A549 (cell line): ENCODE data around the gene GBX2. TPM values are rescaled to one million over a fixed set of nuclear protein-coding genes. Genes with fewer than 3 reads are reported as not detected.

Experiments used
- ATAC-seq, 2 experiments: fragments of 200-7000 bp in 1 of 2; fragments of >200 bp in 1 of 2; cut with Nextera tagmentation in 1 of 2; cut with Tn5 transposase in 1 of 2; 3 replicates each; pipeline versions ENCODE4 v1.8.0 to v1.9.1; 2018 to 2020; ENCODE audit warnings: mild to moderate bottlenecking in 1 of 2, moderate library complexity in 1 of 2
- CTCF ChIA-PET: fragments of 300-600 bp; sonication (Branson Sonifier 250); formaldehyde crosslinking; extraction: SDS; loops from one replicate; lab custom pipeline; 2021; ENCODE audit warnings: antibody characterized with exemption, inconsistent platforms; lab: Yijun Ruan, JAX
- POLR2A ChIA-PET: fragments of 350-600 bp; formaldehyde crosslinking; extraction: SDS; loops from one replicate; lab custom pipeline; 2021; ENCODE audit warnings: antibody characterized with exemption, inconsistent platforms; lab: Yijun Ruan, JAX
- DNase-seq, 2 experiments: peaks; one replicate each; pipeline versions ENCODE4 v3.0.0 to v3.0.0-alpha.2; 2011 to 2016; ENCODE audit warnings: low read depth in 1 of 2, low spot score in 1 of 2
- FAIRE-seq: peaks from 2 replicates; lab custom pipeline; 2011; peaks lifted over from hg19 to GRCh38; lab: Jason Lieb, UNC
- H3K27ac ChIP-seq, 2 experiments: fragments of >200 bp; sonication (Bioruptor Twin); formaldehyde crosslinking; 3 replicates each; pipeline ENCODE4 v1.5.1; 2016 to 2017
- H3K4me1 ChIP-seq: fragments of >200 bp; sonication (Bioruptor Twin); formaldehyde crosslinking; 3 replicates; pipeline ENCODE4 v1.6.1; 2016
- H3K4me2 ChIP-seq: fragments of >200 bp; sonication (Bioruptor Twin); formaldehyde crosslinking; 3 replicates; pipeline ENCODE4 v1.6.1; 2016
- H3K4me3 ChIP-seq: fragments of >200 bp; sonication (Bioruptor Twin); formaldehyde crosslinking; 3 replicates; pipeline ENCODE4 v1.5.1; 2016
- H3K9me3 ChIP-seq: fragments of >200 bp; sonication (Bioruptor Twin); formaldehyde crosslinking; 3 replicates; pipeline ENCODE4 v1.6.1; 2016
- BHLHE40 ChIP-seq: IDR thresholded peaks from 2 replicates; pipeline ENCODE4 v1.6.1; 2012; ENCODE audit warnings: low read depth, low read length, inconsistent platforms
- CHD2 ChIP-seq: fragments of 150-350 bp; IDR thresholded peaks from 2 replicates; pipeline ENCODE4 v1.6.1; 2014; ENCODE audit warnings: low read length; ENCODE audit not compliant: partially characterized antibody
- CHD4 ChIP-seq: fragments of 200-600 bp; sonication (generic); IDR thresholded peaks from 2 replicates; pipeline ENCODE4 v1.6.1; 2016; ENCODE audit warnings: antibody characterized with exemption, mild to moderate bottlenecking, borderline replicate concordance
- FOSL2 ChIP-seq, 2 experiments: fragments of 450-650 bp in 1 of 2; fragments of >200 bp in 1 of 2; sonication (Bioruptor Twin) in 1 of 2; formaldehyde crosslinking; IDR thresholded peaks; 2 replicates each; pipeline versions ENCODE4 v1.5.0 to v1.6.1; 2016 to 2020; ENCODE audit warnings: mild to moderate bottlenecking in 1 of 2, moderate library complexity in 1 of 2
- HDAC2 ChIP-seq: fragments of 200-600 bp; sonication (generic); IDR thresholded peaks from 2 replicates; pipeline ENCODE4 v1.6.1; 2016
- HOXA7 ChIP-seq: fragments of 250-450 bp; sonication (Bioruptor Pico); IDR thresholded peaks from 2 replicates; pipeline ENCODE4 v1.5.0; 2020; ENCODE audit warnings: mild to moderate bottlenecking, moderate library complexity
- HOXB13 ChIP-seq: fragments of 250-450 bp; sonication (Bioruptor Pico); IDR thresholded peaks from 2 replicates; pipeline ENCODE4 v1.5.0; 2020; ENCODE audit warnings: low read depth, mild to moderate bottlenecking, moderate library complexity
- JUNB ChIP-seq: fragments of >200 bp; sonication (Bioruptor Twin); formaldehyde crosslinking; IDR thresholded peaks from 2 replicates; pipeline ENCODE4 v1.6.1; 2016
- KDM1A ChIP-seq: fragments of 200-600 bp; sonication (generic); IDR thresholded peaks from 2 replicates; pipeline ENCODE4 v1.6.1; 2016; ENCODE audit warnings: low read depth, mild to moderate bottlenecking
- MAZ ChIP-seq: fragments of 150-350 bp; IDR thresholded peaks from 2 replicates; pipeline ENCODE4 v1.6.1; 2014; ENCODE audit warnings: antibody characterized with exemption, low read depth, low read length, borderline replicate concordance
- MYC ChIP-seq: IDR thresholded peaks from 2 replicates; pipeline ENCODE4 v1.6.1; 2012; ENCODE audit warnings: mild to moderate bottlenecking, inconsistent platforms, low read length, improper control_type of control experiment, borderline replicate concordance
- RAD21 ChIP-seq, 2 experiments: fragments of >200 bp in 1 of 2; sonication (Bioruptor Twin) in 1 of 2; formaldehyde crosslinking in 1 of 2; IDR thresholded peaks in 1 of 2; conservative IDR thresholded peaks in 1 of 2; 2 replicates in 1 of 2; 3 replicates in 1 of 2; pipeline ENCODE4 v1.6.1; 2012 to 2018; ENCODE audit warnings: inconsistent platforms in 1 of 2
- RCOR1 ChIP-seq: fragments of 150-350 bp; IDR thresholded peaks from 2 replicates; pipeline ENCODE4 v1.6.1; 2014; ENCODE audit warnings: antibody characterized with exemption, low read length, low read depth
- RFX5 ChIP-seq: fragments of 450-650 bp; IDR thresholded peaks from 2 replicates; pipeline ENCODE4 v1.7.1; 2014; ENCODE audit warnings: antibody characterized with exemption, mild to moderate bottlenecking, moderate library complexity
- RNF2 ChIP-seq: fragments of 200-600 bp; sonication (generic); IDR thresholded peaks from 2 replicates; pipeline ENCODE4 v1.6.1; 2016; ENCODE audit warnings: low read depth, mild to moderate bottlenecking, antibody characterized with exemption, moderate library complexity, borderline replicate concordance
- SMC3 ChIP-seq: fragments of >200 bp; sonication (Bioruptor Twin); formaldehyde crosslinking; IDR thresholded peaks from 3 replicates; pipeline ENCODE4 v1.6.1; 2018; ENCODE audit warnings: inconsistent platforms
- ZNF302 ChIP-seq: fragments of 250-450 bp; sonication (Bioruptor Pico); IDR thresholded peaks from 2 replicates; pipeline ENCODE4 v1.9.0; 2021; ENCODE audit warnings: inconsistent platforms, mild to moderate bottlenecking, moderate library complexity
- WGBS: methylation state at CpG from one replicate; pipeline ENCODE4 v1.1.6; 2017; ENCODE audit errors: missing lambda C conversion rate; 5-methylcytosine and 5-hydroxymethylcytosine counted together
- polyA plus RNA-seq, 4 experiments: library from polyadenylated mRNA; depleted of rRNA in 3 of 4; stranded (reverse); fragments of >200 nt; fragmentation: RNase III in 1 of 4; extraction: RNeasy Plus Mini Kit Qiagen cat#74134 plus additional on column Dnase treatment in 1 of 4; gene quantifications; 2 replicates in 3 of 4; 3 replicates in 1 of 4; pipeline ENCODE4 v1.2.3, GENCODE V29; 2011 to 2017
- TF ChIP-seq, protein P1 (sequence below): IDR thresholded peaks from 2 replicates; pipeline ENCODE4 v1.6.1; 2012
- TF ChIP-seq, protein P2 (sequence below): IDR thresholded peaks from 2 replicates; pipeline ENCODE4 v1.6.1; 2012
- TF ChIP-seq, protein P3 (sequence below): fragments of 250-450 bp; sonication (Bioruptor Pico); IDR thresholded peaks from 2 replicates; pipeline ENCODE4 v1.5.0; 2020; ENCODE audit warnings: low read depth, mild to moderate bottlenecking, moderate library complexity
- TF ChIP-seq, protein P4 (sequence below): fragments of 150-350 bp; IDR thresholded peaks from 2 replicates; pipeline ENCODE4 v1.6.1; 2014; ENCODE audit warnings: low read depth, mild to moderate bottlenecking, low read length

Gene GBX2
- polyA plus RNA-seq, 2 of the 4 experiments (the other 2 are of a cell fraction), result 1.2 to 1.9 TPM

DNA sequence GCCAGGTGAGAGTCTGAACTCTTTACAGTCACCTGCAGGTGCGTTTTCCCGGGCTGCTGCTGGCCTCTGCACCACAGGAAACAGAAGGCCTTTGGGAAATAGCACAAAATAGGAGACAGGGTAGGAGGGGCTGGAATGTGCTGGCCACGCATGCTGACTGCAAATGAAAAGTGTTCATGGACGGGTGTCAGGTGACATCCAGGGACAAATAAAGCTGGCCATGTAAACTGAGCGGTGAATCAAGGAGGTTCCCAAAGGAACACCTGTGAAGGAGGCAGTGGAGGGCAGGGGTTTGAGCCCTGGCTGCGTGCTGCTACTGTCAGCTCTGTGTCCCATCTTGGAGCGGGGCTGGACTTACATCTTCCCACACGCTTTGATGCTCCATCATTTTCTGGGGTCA, 42.4 kb upstream of the GBX2 start:
- WGBS, result 89% methylated on average over 8 of the region's 8 CpGs
- H3K4me1 ChIP-seq, result peaks cover 4% of the 10 kb centered on the region; the same call in 1 of the 3 replicates
- POLR2A ChIA-PET, result no interaction called here
- TF ChIP-seq KDM1A (no peak), RNF2 (no peak), MAZ (no peak), HOXA7 (CRISPR knock-in tag) (no peak), CHD2 (no peak), BHLHE40 (no peak), JUNB (no peak), SMC3 (no peak), MYC (no peak), CHD4 (no peak), RFX5 (no peak), ZNF302 (CRISPR knock-in tag) (no peak), FOSL2 (IDR thresholded peaks at IDR 0.05) (no peak), FOSL2 (CRISPR knock-in tag; IDR thresholded peaks at IDR 0.05) (no peak), RAD21 (conservative IDR thresholded peaks at IDR 0.05 in 1 of 2, IDR thresholded peaks at IDR 0.05 in 1 of 2) (no peak)
- TF ChIP-seq, protein P1, sequence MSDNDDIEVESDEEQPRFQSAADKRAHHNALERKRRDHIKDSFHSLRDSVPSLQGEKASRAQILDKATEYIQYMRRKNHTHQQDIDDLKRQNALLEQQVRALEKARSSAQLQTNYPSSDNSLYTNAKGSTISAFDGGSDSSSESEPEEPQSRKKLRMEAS, result no peak
- TF ChIP-seq, protein P2, sequence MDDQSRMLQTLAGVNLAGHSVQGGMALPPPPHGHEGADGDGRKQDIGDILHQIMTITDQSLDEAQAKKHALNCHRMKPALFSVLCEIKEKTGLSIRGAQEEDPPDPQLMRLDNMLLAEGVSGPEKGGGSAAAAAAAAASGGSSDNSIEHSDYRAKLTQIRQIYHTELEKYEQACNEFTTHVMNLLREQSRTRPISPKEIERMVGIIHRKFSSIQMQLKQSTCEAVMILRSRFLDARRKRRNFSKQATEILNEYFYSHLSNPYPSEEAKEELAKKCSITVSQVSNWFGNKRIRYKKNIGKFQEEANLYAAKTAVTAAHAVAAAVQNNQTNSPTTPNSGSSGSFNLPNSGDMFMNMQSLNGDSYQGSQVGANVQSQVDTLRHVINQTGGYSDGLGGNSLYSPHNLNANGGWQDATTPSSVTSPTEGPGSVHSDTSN, result no peak
- TF ChIP-seq, protein P3, sequence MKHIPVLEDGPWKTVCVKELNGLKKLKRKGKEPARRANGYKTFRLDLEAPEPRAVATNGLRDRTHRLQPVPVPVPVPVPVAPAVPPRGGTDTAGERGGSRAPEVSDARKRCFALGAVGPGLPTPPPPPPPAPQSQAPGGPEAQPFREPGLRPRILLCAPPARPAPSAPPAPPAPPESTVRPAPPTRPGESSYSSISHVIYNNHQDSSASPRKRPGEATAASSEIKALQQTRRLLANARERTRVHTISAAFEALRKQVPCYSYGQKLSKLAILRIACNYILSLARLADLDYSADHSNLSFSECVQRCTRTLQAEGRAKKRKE (CRISPR knock-in tag), result no peak
- H3K4me2 ChIP-seq, result no peak overlapping the region
- H3K4me3 ChIP-seq, result no peak overlapping the region
- H3K27ac ChIP-seq, result no peak overlapping the region
- CTCF ChIA-PET, result interaction anchor here (3.7 kb wide), 1 partner anchor 29 kb away, joined by 13 read pairs; no protein-coding TSS in a partner anchor
- DNase-seq (no peak), FAIRE-seq (no peak), ATAC-seq (no peak)
- no peaks in the 10 kb centered on the region for H3K9me3 ChIP-seq

DNA sequence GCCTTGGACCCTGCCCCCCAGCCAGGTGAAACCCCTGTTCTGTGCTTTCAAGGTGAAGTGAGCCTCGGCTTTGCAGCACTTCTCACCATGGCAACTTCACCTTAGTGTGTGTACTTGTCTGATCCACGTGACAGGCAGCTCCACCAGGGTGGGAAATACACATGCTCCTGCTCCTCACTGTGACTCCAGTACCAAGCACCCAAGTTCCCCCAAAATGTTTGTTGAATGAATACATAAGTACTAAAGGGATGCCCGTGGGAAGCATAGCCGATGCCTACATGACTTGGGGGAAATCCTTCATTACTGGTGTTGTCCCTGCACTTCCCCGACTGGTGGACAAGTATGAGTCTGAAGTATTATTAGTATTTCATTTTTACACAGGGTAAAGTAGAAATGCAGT, 41.8 kb upstream of the GBX2 start:
- ATAC-seq (no peak), FAIRE-seq (no peak), DNase-seq (no peak)
- Histone ChIP-seq H3K27ac (peak overlapping the region in 1 of 2 experiments; percentile 19; a peak in 1 of 6 replicates), H3K9me3 (0 out of 3 replicates have a peak, but pooled peaks cover 3% of the 10 kb centered on the region), H3K4me1 (peaks cover 4% of the 10 kb centered on the region; the same call in 1 of the 3 replicates), H3K4me3 (no peak overlapping the region), H3K4me2 (no peak overlapping the region)
- TF ChIP-seq, protein P4, sequence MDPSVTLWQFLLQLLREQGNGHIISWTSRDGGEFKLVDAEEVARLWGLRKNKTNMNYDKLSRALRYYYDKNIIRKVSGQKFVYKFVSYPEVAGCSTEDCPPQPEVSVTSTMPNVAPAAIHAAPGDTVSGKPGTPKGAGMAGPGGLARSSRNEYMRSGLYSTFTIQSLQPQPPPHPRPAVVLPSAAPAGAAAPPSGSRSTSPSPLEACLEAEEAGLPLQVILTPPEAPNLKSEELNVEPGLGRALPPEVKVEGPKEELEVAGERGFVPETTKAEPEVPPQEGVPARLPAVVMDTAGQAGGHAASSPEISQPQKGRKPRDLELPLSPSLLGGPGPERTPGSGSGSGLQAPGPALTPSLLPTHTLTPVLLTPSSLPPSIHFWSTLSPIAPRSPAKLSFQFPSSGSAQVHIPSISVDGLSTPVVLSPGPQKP, result no peak
- 73% methylated on average over 5 of the region's 5 CpGs for WGBS
- CTCF ChIA-PET, result interaction anchor here (0.6 to 3.7 kb wide), 2 partner anchors 29 to 429 kb away, joined by 3 to 13 read pairs; no protein-coding TSS in a partner anchor
- POLR2A ChIA-PET, result no interaction called here

DNA sequence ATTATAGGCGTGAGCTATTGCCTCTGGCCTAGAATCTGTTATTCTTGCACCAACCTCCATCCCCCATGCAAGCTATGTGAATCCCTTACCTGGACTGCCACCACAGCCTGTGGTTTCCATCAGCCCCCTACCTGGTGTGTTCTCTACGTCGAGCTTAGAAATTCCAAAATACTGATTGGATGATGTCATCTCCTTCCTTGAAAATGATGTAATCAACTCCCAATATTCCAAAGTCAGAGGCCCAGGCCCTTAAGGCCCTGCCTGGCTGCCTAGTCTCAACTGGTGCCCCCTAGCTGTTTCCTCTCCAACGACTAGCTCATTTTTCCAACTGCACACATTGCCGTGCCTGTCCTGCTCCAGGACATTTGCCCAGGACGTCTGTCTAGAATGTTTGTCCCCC, 41.3 kb upstream of the GBX2 start:
- TF ChIP-seq HOXB13 (no peak), RCOR1 (no peak), RAD21 (conservative IDR thresholded peaks at IDR 0.05 in 1 of 2, IDR thresholded peaks at IDR 0.05 in 1 of 2) (no peak), HDAC2 (no peak)
- Histone ChIP-seq H3K27ac (peak overlapping the region in 1 of 2 experiments; percentile 19; a peak in 1 of 6 replicates), H3K4me2 (no peak overlapping the region), H3K4me3 (no peak overlapping the region), H3K9me3 (0 out of 3 replicates have a peak, but pooled peaks cover 3% of the 10 kb centered on the region), H3K4me1 (peaks cover 4% of the 10 kb centered on the region; the same call in 1 of the 3 replicates)
- WGBS, result 73% methylated on average over 6 of the region's 6 CpGs
- ATAC-seq (no peak), FAIRE-seq (no peak), DNase-seq (no peak)
- ChIA-PET POLR2A (no interaction called here), CTCF (interaction anchor here (0.6 to 3.7 kb wide), 2 partner anchors 28 to 428 kb away, joined by 3 to 13 read pairs; no protein-coding TSS in a partner anchor)
